ENCODE results near the gene PLA2G3.

GRCh38 chr22:31124290-31124689 is 16.0 kb downstream of the PLA2G3 start:
- TF ChIP-seq CTCF (IDR thresholded peaks at IDR 0.05): no peak
- no peak for TF ChIP-seq POLR2A (IDR thresholded peaks at IDR 0.05)
